Common myeloid progenitor, CD34-positive (primary cell): ENCODE measurements around the gene OR8D1.
A peak's percentile ranks its signal among the peaks of the same experiment; 100 is the strongest.

Experiments
- CTCF ChIA-PET: fragments of 350-600 bp; sonication (Branson Sonifier 250); formaldehyde crosslinking; loops from one replicate; lab custom pipeline; 2021; ENCODE audit warnings: antibody characterized with exemption; lab: Charles Lee
- POLR2A ChIA-PET: fragments of 350-600 bp; sonication (Branson Sonifier 250); formaldehyde crosslinking; loops from one replicate; lab custom pipeline; 2021; ENCODE audit warnings: antibody characterized with exemption; lab: Charles Lee
- DNase-seq, 3 donors: peaks; one replicate each; pipeline versions ENCODE4 v3.0.0 to v3.0.0-alpha.2; 2013
- H3K27ac ChIP-seq, 2 experiments: 1 replicate in 1 of 2; 2 replicates in 1 of 2; pipeline ENCODE4 v1.7.0; 2013; ENCODE audit warnings: inconsistent platforms in 2 of 2, low read length in 2 of 2, mild to moderate bottlenecking in 2 of 2, low read depth in 1 of 2, moderate library complexity in 1 of 2; ENCODE audit not compliant: severe bottlenecking in 2 of 2, insufficient read depth in 1 of 2, poor library complexity in 1 of 2
- H3K27me3 ChIP-seq, 5 experiments: replicated peaks in 2 of 5; 1 replicate in 3 of 5; 2 replicates in 2 of 5; pipeline versions ENCODE4 v1.6.1 to v1.7.0; 2013; ENCODE audit warnings: low read length in 4 of 5, mild to moderate bottlenecking in 2 of 5, moderate library complexity in 2 of 5, inconsistent platforms in 1 of 5; ENCODE audit not compliant: insufficient read depth in 5 of 5, control insufficient read depth in 4 of 5
- H3K36me3 ChIP-seq, 4 experiments: 1 replicate in 2 of 4; 2 replicates in 2 of 4; pipeline versions ENCODE4 v1.6.1 to v1.7.0; 2013; ENCODE audit warnings: low read length in 3 of 4, control low read depth in 1 of 4, mild to moderate bottlenecking in 1 of 4; ENCODE audit not compliant: control insufficient read depth in 4 of 4, insufficient read depth in 4 of 4
- H3K4me1 ChIP-seq, 4 experiments: 1 replicate in 3 of 4; 2 replicates in 1 of 4; pipeline versions ENCODE4 v1.6.1 to v1.7.1; 2013; ENCODE audit warnings: low read length in 3 of 4, mild to moderate bottlenecking in 3 of 4, control low read depth in 1 of 4, inconsistent platforms in 1 of 4, moderate library complexity in 1 of 4; ENCODE audit not compliant: control insufficient read depth in 4 of 4, insufficient read depth in 4 of 4; ENCODE audit errors: control extremely low read depth in 1 of 4
- H3K4me3 ChIP-seq, 7 experiments: 1 replicate in 4 of 7; 2 replicates in 3 of 7; pipeline versions ENCODE4 v1.5.1 to v1.7.0; 2013; ENCODE audit warnings: mild to moderate bottlenecking in 7 of 7, low read length in 6 of 7, moderate library complexity in 6 of 7, inconsistent platforms in 2 of 7, low read depth in 2 of 7, control low read depth in 1 of 7; ENCODE audit not compliant: insufficient read depth in 4 of 7, control insufficient read depth in 1 of 7; ENCODE audit errors: extremely low read depth in 1 of 7
- H3K9me3 ChIP-seq, 5 experiments: 1 replicate in 4 of 5; 2 replicates in 1 of 5; pipeline versions ENCODE4 v1.6.1 to v1.7.1; 2013; ENCODE audit warnings: low read length in 4 of 5, mild to moderate bottlenecking in 2 of 5, inconsistent platforms in 1 of 5, low read depth in 1 of 5, moderate library complexity in 1 of 5; ENCODE audit not compliant: control insufficient read depth in 4 of 5, insufficient read depth in 2 of 5; ENCODE audit errors: control extremely low read depth in 1 of 5
- WGBS: methylation state at CpG from one replicate; pipeline ENCODE4 v1.1.5; 2013; ENCODE audit not compliant: insufficient coverage; 5-methylcytosine and 5-hydroxymethylcytosine counted together

OR8D1 gene

DNA sequence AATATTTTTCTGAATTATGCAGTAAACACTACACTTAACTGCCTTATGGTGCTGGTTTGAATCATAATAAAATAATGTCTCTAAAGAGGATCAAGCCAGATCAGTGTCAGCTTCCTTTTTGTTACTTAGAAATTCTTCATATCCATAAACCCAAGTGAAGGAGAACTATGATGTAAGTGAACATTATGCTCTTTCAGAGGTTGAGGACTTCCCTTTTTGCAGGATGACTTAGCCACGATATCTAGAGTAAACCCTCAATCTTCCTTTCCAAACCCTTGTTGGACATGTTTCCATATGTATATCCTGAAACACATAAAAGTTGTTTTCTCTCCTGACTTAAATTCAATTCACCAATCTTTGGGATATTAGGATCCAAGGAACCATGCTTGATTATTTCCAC is 19.1 kb downstream of the OR8D1 start:
- no peak overlapping the region for H3K27ac ChIP-seq
- peaks cover 0 to 6% (median 0%) of the 10 kb centered on the region in 4 experiments for H3K4me1 ChIP-seq
- DNase-seq = peak in 2 of 3 donors; percentile 42 to 52
- peaks cover 0 to 5% (median 0%) of the 10 kb centered on the region in 5 experiments for H3K9me3 ChIP-seq
- ChIA-PET POLR2A (no interaction called here), CTCF (no interaction called here)
- WGBS = 0% methylated on average over 1 of the region's 1 CpG
- no peak overlapping the region for H3K4me3 ChIP-seq
- H3K36me3 ChIP-seq = no peaks in the 10 kb centered on the region
- H3K27me3 ChIP-seq = no peaks in the 10 kb centered on the region

DNA sequence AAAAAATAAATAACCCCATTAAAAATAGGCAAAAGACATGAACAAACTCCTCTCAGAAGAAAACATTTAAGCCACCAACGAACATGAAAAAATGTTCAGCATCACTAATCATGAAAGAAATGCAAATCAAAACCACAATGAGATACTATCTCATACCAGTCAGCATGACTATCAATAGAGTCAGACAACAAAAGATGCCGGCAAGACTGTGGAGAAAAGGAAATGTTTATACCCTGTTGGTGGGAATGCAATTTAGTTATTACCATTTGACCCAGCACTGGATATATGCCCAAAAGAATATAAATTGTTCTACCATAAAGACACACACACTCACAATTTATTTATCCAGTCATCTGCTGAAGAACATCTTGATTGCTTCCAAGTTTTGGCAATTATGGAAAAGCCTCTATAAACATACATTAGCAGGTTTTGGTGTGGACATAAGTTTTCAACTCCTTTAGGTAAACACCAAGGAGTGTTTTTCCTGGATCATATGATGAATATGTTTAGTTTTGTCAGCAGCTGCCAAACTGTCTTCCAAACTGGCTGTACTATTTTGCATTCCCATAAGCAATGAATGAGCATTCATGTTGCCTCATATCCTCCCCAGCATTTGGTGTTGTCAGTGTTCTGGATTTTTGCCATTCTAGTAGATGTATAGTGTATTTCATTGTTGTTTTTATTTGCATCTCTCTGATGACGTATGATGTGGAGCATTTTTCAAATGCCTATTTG is 28.0 kb downstream of the OR8D1 start:
- Histone ChIP-seq H3K9me3 (peaks cover 0 to 13% (median 0%) of the 10 kb centered on the region in 5 experiments), H3K4me3 (no peak overlapping the region), H3K4me1 (no peaks in the 10 kb centered on the region), H3K27ac (no peak overlapping the region), H3K36me3 (no peaks in the 10 kb centered on the region), H3K27me3 (no peaks in the 10 kb centered on the region)
- WGBS = no CpG with 5 or more reads among the region's 3 CpGs
- ChIA-PET POLR2A (no interaction called here), CTCF (no interaction called here)
- no peak for DNase-seq

DNA sequence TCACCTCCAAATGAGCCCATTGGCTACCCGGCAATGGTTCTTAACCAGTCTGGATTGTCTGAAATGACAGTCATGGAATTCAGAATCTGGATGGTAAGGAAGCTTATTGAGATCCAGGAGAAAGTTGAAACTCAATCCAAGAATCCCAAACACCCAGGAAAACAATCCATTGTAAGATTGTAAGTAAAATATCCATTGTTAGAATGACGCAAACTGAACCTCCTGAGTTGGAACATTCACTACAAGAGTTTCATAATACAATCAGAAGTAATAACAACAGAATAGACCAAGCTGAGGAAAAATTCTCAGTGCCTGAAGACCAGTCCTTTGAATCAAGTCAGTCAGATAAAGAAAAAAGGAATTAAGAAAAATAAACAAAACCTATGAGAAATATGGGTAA is 35.5 kb downstream of the OR8D1 start:
- no peak overlapping the region for H3K27ac ChIP-seq
- H3K36me3 ChIP-seq = no peaks in the 10 kb centered on the region
- ChIA-PET POLR2A (no interaction called here), CTCF (interaction anchor here (0.7 to 2.6 kb wide), 14 partner anchors 10 to 208 kb away, joined by 3 to 40 read pairs (median 5); partner anchors contain the start of gene VWA5A)
- peaks cover 0 to 2% (median 0%) of the 10 kb centered on the region in 5 experiments for H3K9me3 ChIP-seq
- no peak for DNase-seq
- WGBS = no CpG with 5 or more reads among the region's 2 CpGs
- H3K4me1 ChIP-seq = peaks cover 5 to 39% (median 27%) of the 10 kb centered on the region in 4 experiments
- H3K27me3 ChIP-seq = no peaks in the 10 kb centered on the region
- no peak overlapping the region for H3K4me3 ChIP-seq

DNA sequence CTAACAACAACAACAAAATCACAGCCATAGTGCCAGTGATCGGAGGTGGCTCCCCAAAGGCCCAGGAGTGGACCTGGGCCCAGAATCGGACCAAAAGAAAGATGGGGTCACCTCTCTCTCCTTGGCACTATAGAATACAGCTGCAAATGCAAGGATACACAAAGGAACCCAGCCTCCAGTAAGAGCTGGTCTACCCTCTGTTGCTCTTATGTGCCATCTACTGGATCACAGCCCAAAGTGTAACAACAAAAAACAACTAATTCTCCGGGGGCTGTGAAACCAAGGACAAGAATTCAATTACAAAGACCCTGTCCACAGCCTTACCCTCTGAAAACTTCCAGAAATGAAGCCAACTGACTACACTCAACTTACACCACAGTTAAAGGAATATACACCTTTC is 35.9 kb downstream of the OR8D1 start:
- CTCF ChIA-PET = interaction anchor here (0.7 to 2.6 kb wide), 18 partner anchors 10 to 207 kb away, joined by 3 to 40 read pairs (median 4); partner anchors contain the start of gene VWA5A
- Histone ChIP-seq H3K27me3 (no peaks in the 10 kb centered on the region), H3K27ac (no peak overlapping the region), H3K36me3 (no peaks in the 10 kb centered on the region), H3K9me3 (peaks cover 0 to 2% (median 0%) of the 10 kb centered on the region in 5 experiments), H3K4me1 (peaks cover 5 to 39% (median 27%) of the 10 kb centered on the region in 4 experiments), H3K4me3 (no peak overlapping the region)
- 0% methylated on average over 1 of the region's 3 CpGs for WGBS
- DNase-seq = peak; percentile 37 to 66 (median 66)
- POLR2A ChIA-PET = no interaction called here

DNA sequence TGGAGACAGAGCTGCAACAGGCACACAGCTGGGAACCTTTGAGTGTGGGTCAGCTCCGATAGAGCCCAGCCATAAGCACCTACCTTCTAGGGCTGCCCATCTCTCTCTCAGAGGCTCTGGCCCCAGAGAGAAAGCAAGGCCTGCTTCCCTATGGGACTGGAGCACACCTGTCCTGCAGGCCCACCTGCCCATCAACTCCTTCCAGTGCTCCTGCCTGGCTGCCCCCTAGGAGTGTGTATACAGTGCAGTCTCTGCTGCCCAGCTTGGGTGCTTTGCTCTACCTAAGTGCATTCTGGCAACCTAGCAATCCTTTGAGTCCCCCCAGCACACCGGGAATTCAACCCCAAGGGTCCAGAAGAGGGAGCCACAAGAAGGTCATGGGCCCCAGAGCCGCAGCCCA is 36.5 kb downstream of the OR8D1 start:
- ChIA-PET CTCF (interaction anchor here (0.9 to 2.6 kb wide), 16 partner anchors 9 to 206 kb away, joined by 3 to 40 read pairs (median 4); partner anchors contain the start of gene VWA5A), POLR2A (no interaction called here)
- Histone ChIP-seq H3K36me3 (no peaks in the 10 kb centered on the region), H3K4me1 (peaks cover 5 to 39% (median 27%) of the 10 kb centered on the region in 4 experiments), H3K9me3 (peaks cover 0 to 2% (median 0%) of the 10 kb centered on the region in 5 experiments), H3K27ac (no peak overlapping the region), H3K27me3 (no peaks in the 10 kb centered on the region), H3K4me3 (peak overlapping the region in 1 of 7 experiments; percentile 1)
- no peak for DNase-seq
- WGBS = 100% methylated on average over 2 of the region's 3 CpGs

DNA sequence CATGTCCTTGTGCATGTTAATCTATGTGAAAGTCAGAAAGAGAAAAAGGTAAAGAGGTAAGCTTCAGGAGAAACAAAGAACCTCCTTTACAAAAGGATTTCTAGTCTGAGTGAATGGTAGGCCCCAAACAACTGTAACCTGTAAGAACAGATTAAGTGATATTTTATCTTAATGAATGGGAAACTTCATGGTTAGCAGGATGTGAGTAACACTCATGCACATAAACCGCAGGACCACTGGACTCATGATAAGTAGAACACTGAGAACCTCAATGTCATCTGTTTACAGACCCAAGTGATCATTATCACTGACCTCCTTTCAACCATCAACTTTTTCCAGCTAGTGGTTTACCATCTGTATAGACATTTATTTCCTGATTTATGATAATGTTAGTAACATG is 37.7 kb downstream of the OR8D1 start:
- H3K27ac ChIP-seq = peak overlapping the region; percentile 37 to 46
- H3K9me3 ChIP-seq = no peaks in the 10 kb centered on the region
- DNase-seq = peak; percentile 93 to 98 (median 95)
- 0% methylated on average over 1 of the region's 1 CpG for WGBS
- no peaks in the 10 kb centered on the region for H3K27me3 ChIP-seq
- peaks cover 5 to 39% (median 27%) of the 10 kb centered on the region in 4 experiments for H3K4me1 ChIP-seq
- H3K36me3 ChIP-seq = no peaks in the 10 kb centered on the region
- peak overlapping the region in 2 of 7 experiments; percentile 29 to 33 for H3K4me3 ChIP-seq
- ChIA-PET POLR2A (no interaction called here), CTCF (interaction anchor here (0.7 to 2.6 kb wide), 3 partner anchors 167 to 207 kb away, joined by 3 to 15 read pairs (median 4); no protein-coding TSS in a partner anchor)

DNA sequence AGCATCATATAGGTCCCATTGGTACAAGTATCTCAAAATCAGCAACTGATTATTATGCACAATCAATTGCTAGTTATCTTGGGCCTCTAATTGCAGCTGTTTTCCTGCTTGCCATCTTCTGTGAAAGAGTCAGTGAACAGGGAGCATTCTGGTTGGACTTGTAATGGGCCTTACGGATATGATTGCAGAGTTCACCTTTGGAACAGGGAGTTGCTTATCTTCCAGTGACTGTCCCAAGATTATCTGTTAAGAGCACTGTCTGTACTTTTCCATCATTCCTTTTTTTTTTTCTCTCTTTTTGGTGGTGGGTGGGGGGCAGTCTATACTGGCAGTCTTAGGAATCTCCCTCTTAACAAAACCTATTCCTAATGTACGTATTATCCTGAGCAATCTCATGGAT is 39.7 kb downstream of the OR8D1 start:
- WGBS = 100% methylated on average over 1 of the region's 2 CpGs
- no peak overlapping the region for H3K4me3 ChIP-seq
- DNase-seq = no peak
- H3K4me1 ChIP-seq = peaks cover 5 to 39% (median 27%) of the 10 kb centered on the region in 4 experiments
- ChIA-PET CTCF (interaction anchor here (0.8 to 2.4 kb wide), 2 partner anchors 11 to 16 kb away, joined by 3 to 7 read pairs; no protein-coding TSS in a partner anchor), POLR2A (no interaction called here)
- H3K36me3 ChIP-seq = no peaks in the 10 kb centered on the region
- H3K27ac ChIP-seq = no peak overlapping the region
- no peaks in the 10 kb centered on the region for H3K27me3 ChIP-seq
- H3K9me3 ChIP-seq = no peaks in the 10 kb centered on the region
